ENCODE measurements around the gene MRPL9.
"Not testable (repeated sequence)": the region's sequence is repeated elsewhere in the genome, so short reads cannot be mapped to it uniquely, and the experiment has no call there.

Gene MRPL9

GRCh38 chr1:151787689-151788088 lies 24.4 kb upstream of the MRPL9 start:
- in situ Hi-C loops (cut with MboI; ENCODE audit: low sequenced_read_pairs), result no loop called here

DNA sequence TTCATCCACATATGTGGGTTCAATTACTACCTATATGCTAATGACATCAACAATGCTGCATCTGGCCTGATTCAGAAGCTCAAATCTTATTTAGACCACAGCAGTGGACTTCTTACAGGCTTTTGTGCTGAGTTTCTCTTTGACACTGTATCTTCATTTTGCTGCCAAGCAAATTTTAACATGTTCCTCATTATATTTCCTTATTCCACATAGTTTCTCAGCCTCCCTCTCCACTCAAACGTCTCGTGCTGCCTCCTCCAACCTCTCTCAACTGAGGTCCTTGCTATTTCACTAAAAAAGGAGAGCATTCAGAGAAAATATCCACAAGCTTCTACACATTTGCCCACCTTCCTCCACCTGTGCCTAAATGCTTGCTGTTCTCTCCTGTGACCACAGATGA lies 20.5 kb upstream of the MRPL9 start:
- in situ Hi-C loops (cut with MboI; ENCODE audit: low sequenced_read_pairs), result no loop called here

DNA sequence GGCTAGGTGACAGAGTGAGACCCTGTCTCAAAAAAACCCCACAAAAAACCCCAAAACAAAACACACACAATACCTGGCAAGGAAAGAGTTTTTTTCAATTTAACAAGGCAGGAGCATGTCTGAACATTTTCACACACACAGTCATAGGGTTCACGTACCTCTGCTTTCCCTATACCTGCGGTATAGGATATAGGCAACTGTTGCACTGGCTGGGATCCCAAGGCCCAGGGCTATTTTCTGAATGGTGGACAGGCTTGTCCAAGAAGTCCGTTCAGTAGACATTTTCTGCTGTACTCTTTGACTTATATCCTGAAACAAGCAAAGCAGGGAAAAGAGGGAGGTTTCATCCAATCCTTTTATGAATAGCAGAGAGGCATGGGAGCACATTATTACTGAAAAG lies 19.4 kb upstream of the MRPL9 start:
- in situ Hi-C loops (cut with MboI; ENCODE audit: low sequenced_read_pairs), result no loop called here

- in situ Hi-C loops (cut with MboI; ENCODE audit: low sequenced_read_pairs), result not testable (repeated sequence)
Observed at GRCh38 chr1:151782026-151782425, 18.7 kb upstream of the MRPL9 start.

- in situ Hi-C loops (cut with MboI; ENCODE audit: low sequenced_read_pairs), result not testable (repeated sequence)
Observed at GRCh38 chr1:151780736-151781135, 17.4 kb upstream of the MRPL9 start.

DNA sequence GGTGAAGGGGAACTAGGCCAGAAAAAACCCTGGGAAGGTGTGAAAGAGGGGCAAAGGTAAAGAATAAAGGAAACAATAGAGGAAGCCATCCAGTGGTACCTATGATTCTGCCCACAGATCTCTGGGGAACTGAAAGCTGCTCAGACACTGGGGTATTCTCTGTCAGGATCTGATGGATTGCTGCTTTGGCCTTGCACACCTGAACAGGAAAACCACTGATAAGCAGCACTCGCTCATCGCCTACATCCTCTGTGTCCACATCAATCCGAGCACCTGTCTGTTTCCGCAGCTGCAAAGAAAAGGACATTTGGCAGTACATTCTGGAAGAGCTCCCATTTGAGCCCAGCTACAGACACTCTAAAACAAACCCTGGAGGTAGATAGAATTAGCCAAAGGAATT lies 16.6 kb upstream of the MRPL9 start:
- in situ Hi-C loops (cut with MboI; ENCODE audit: low sequenced_read_pairs), result no loop called here

DNA sequence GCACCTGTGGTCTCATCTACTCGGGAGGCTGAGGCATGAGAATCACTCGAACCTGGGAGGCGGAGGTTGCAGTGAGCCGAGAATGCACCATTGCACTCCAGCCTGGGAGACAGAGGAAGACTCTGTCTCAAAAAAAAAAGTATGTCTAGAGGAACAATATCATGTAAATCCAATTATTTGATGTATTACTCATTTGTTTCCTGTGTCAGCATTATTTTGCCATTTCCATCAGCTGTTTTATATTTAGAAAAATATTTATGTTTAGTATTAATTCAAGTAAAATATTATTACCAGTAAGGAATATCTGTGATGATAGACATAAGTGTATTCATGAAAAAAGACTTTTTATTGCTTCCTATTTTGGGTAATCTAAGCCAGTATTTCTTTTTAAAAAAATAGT lies 14.0 kb upstream of the MRPL9 start:
- in situ Hi-C loops (cut with MboI; ENCODE audit: low sequenced_read_pairs), result no loop called here

DNA sequence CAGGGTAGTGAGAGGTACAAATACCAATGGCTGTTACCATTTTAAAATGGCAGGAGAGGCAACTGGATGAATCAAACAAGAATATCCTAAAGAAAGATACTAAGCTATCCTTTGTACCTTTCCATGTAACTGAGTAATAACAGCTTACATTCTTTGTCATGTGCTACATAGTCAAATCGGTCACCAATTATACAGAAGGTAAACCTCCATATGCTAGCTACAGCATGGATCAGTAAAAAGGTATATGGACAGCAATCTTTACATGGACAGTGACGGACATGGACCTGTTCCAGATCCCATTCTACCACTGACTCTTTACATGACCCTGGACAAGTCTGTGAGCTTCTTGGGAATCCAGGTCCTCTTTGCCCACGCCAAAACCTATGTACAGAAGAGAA lies 13.4 kb upstream of the MRPL9 start:
- in situ Hi-C loops (cut with MboI; ENCODE audit: low sequenced_read_pairs), result no loop called here

DNA sequence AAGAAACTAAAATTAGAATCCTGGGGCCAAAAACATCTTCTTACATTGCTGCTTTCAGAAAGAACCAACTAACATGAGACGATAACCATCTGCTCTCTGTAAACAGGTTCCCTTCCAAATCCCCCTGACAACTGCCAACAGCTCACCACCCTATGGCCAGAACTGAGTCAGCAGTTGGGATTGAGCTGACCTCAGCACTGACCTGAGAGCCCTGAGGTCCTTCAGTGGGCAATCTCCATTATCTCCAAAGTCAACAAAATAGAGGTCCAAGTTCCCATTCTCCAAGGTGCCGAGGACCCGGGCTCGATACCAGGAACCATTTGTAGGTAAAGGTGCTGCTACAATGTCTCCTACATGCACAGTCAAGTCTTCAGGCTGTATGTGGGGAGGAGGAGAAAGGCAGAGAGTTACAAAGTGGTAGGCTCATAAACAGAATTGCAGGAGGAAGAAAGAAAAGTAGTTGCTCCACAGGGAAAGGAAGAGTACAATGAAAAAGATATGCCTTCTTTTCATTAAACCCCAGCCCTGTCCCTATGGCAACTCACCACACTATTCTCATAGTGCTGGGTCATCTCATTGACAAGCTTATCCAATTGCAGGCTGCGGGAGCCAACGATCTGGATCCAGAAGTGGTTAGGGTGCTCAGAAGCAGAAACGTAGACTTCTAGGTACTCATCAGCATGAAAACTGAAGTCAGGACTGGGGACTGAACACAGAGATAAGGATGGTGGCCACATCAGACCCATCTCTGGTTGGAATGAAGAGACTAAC lies 12.8 kb upstream of the MRPL9 start:
- in situ Hi-C loops (cut with MboI; ENCODE audit: low sequenced_read_pairs), result no loop called here

DNA sequence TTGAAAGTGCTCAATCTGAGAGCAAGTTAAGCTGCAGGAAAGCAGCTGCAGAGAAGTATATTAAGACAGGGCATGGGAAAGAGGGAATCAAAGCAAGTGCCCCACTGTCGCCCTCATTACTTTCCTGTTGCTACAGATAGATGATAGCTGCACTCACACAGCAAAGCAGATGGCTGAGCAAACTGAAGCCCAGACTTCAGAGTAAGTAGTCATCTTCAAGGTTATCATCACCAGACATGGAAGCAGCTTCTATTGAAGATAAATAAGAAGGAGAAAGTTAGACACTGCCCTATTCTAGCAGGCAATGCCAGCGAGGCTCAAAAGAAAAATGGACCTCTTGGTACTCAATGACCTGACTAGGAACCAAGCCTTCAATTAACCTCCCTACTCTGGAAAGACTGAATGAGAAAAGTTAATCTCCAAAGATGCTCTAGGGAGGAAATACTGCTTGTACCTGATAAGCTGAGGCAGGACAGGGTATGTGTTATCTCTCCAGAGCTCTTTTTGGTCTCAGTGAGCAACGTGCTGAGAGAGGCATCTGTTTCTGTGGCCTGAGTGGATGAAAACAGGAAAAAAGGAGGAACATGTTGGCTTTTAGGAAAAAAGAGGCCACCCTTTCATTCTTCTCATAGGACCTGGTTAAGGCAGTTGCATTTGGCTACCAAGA lies 11.1 kb upstream of the MRPL9 start:
- in situ Hi-C loops (cut with MboI; ENCODE audit: low sequenced_read_pairs), result no loop called here

GRCh38 chr1:151773702-151774101 lies 10.4 kb upstream of the MRPL9 start:
- in situ Hi-C loops (cut with MboI; ENCODE audit: low sequenced_read_pairs), result no loop called here

- in situ Hi-C loops (cut with MboI; ENCODE audit: low sequenced_read_pairs), result not testable (repeated sequence)
Observed at GRCh38 chr1:151769270-151769669, 6.0 kb upstream of the MRPL9 start.

DNA sequence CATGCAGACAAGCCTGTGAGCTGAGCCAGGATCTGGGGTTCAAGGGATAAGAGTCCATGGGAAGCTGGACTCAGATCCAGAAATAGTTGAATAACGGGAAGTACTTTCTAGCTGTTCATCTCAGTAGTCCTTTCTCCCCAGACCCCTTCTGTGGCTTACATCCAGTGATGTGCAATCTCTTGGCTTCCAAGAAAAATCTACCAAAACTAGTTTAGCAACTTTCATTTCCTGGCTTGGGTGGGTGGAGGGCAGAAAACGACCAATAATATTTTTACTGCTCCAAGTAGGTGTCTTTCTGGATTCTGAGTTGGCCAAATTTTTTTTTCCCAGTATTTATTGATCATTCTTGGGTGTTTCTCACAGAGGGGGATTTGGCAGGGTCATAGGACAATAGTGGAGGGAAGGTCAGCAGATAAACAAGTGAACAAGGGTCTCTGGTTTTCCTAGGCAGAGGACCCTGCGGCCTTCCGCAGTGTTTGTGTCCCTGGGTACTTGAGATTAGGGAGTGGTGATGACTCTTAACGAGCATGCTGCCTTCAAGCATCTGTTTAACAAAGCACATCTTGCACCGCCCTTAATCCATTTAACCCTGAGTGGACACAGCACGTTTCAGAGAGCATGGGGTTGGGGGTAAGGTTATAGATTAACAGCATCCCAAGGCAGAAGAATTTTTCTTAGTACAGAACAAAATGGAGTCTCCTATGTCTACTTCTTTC lies 5.2 kb upstream of the MRPL9 start:
- in situ Hi-C loops (cut with MboI; ENCODE audit: low sequenced_read_pairs), result not testable (repeated sequence)

DNA sequence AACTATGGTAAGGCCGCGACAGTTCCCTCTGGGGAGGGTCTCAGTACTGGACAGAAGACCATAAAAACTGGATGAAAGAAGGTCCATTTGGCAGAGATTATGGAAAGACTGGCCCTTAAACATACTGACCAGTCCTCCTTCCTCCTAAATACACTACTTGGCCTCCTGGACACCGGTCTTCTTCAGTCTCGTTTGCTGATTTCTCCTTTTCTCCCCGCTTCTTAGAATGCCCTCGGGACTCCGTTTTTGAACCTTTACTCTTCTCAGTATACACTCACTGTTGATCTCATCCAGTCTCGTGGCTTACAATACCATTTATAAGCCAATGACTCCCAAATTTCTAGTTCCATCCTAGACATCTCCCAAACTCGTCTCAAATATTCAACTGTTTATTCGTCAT lies 694 bp upstream of the MRPL9 start:
- in situ Hi-C loops (cut with MboI; ENCODE audit: low sequenced_read_pairs), result no loop called here

DNA sequence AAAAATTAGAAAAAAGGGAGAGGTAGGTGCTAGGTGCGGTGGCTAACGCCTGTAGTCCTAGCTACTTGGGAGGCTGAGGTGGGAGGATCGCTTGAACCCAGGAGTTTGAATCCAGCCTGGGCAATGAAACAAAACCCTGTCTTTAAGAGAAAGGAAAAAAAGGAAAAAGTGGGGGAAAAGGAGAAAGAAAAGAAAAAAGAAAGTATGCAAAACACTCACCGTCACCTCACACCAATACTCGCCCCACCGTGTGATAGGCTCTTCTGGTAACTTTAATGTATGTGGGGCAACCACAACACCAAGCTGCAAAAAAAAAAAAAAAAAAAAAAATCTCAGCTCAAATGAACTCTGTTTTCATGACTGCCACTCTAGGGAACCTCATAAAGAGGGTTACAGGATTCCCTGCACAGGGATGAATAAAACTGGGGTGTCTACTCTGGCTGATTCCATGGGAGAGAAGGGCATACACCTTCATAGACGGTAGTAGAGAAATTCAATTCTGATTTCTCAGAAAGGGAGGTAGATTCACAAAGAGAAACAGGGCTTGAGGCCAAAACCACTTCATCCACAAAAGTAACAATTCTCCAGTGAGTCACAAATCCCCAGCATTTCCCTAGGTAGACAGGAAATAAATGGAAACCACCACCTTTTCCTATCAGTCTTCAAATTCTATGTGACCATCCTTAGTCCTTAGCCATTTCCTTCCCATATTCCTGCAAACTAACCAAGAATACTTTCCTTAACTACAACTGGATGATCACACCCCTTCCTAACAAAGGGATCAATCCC lies 2.5 kb downstream of the MRPL9 start:
- in situ Hi-C loops (cut with MboI; ENCODE audit: low sequenced_read_pairs), result no loop called here

GRCh38 chr1:151759241-151759640 lies 4.1 kb downstream of the MRPL9 start:
- in situ Hi-C loops (cut with MboI; ENCODE audit: low sequenced_read_pairs), result no loop called here

GRCh38 chr1:151756291-151756690 lies 7.0 kb downstream of the MRPL9 start:
- in situ Hi-C loops (cut with MboI; ENCODE audit: low sequenced_read_pairs), result no loop called here

DNA sequence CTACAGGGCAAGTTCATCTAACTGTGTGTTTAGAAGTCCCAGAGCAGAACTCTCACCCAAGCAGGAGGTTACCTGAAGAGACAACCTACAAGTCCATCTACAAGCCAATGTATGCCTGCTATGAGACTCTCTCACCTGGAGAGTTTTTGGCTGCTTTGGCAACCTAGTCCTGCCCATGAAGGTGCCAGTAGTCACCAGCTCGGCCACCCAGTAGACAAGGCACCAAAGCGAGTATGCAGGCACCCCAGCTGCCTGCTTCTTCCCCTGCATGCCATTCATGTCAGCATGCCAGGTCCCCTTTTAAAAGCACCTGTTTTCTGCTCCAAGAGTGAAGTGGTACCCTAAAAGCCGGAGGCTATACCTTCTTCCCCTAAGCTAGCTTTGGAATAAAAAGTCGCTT lies 21.8 kb downstream of the MRPL9 start:
- in situ Hi-C loops (cut with MboI; ENCODE audit: low sequenced_read_pairs), result loop anchor here (25.0 kb wide), 1 partner anchor 304 kb away; no protein-coding TSS in a partner anchor

GRCh38 chr1:151739590-151740355 lies 23.5 kb downstream of the MRPL9 start:
- in situ Hi-C loops (cut with MboI; ENCODE audit: low sequenced_read_pairs), result loop anchor here (25.0 kb wide), 1 partner anchor 302 kb away; no protein-coding TSS in a partner anchor

GRCh38 chr1:151737479-151737878 lies 25.8 kb downstream of the MRPL9 start:
- in situ Hi-C loops (cut with MboI; ENCODE audit: low sequenced_read_pairs), result loop anchor here (25.0 kb wide), 1 partner anchor 300 kb away; no protein-coding TSS in a partner anchor

Measured in HL-60/S4 treated with retinoic acid at 250 ng/mL for 4 days and 3 days (cell line).